Liver (tissue), 9 donors: ENCODE results near the gene PCDHGA9. TPM values are rescaled to one million over a fixed set of nuclear protein-coding genes. Genes with fewer than 3 reads are reported as not detected.
A peak's percentile ranks its signal among the peaks of the same experiment; 100 is the strongest.

Experiments
- DNase-seq: peaks from one replicate; pipeline ENCODE4 v3.0.0-alpha.2; 2017; ENCODE audit warnings: low spot score
- H3K27ac ChIP-seq, 2 donors: one replicate each; pipeline ENCODE4 v1.7.0; 2013; ENCODE audit warnings: inconsistent platforms in 2 of 2, low read length in 2 of 2, control low read depth in 1 of 2, low read depth in 1 of 2, mild to moderate bottlenecking in 1 of 2
- H3K27me3 ChIP-seq, 4 donors: one replicate each; pipeline versions ENCODE4 v1.6.1 to v1.7.0; 2013; ENCODE audit warnings: low read length in 3 of 4, inconsistent platforms in 1 of 4, mild to moderate bottlenecking in 1 of 4, moderate library complexity in 1 of 4; ENCODE audit not compliant: control insufficient read depth in 4 of 4, insufficient read depth in 4 of 4
- H3K36me3 ChIP-seq, 4 donors: one replicate each; pipeline versions ENCODE4 v1.6.1 to v1.7.0; 2013; ENCODE audit warnings: low read length in 3 of 4, mild to moderate bottlenecking in 3 of 4, low read depth in 1 of 4, moderate library complexity in 1 of 4; ENCODE audit not compliant: control insufficient read depth in 4 of 4, insufficient read depth in 3 of 4
- H3K4me1 ChIP-seq, 4 donors: one replicate each; pipeline versions ENCODE4 v1.6.1 to v1.7.0; 2013; ENCODE audit warnings: low read length in 3 of 4, mild to moderate bottlenecking in 3 of 4, moderate library complexity in 1 of 4; ENCODE audit not compliant: control insufficient read depth in 4 of 4, insufficient read depth in 4 of 4
- H3K4me3 ChIP-seq, 3 donors: one replicate each; pipeline versions ENCODE4 v1.6.1 to v1.7.0; 2013; ENCODE audit warnings: low read length in 3 of 3, control low read depth in 1 of 3, low read depth in 1 of 3, mild to moderate bottlenecking in 1 of 3
- H3K9ac ChIP-seq, 2 donors: one replicate each; pipeline ENCODE4 v1.7.0; 2013; ENCODE audit warnings: low read length in 2 of 2, mild to moderate bottlenecking in 2 of 2, moderate library complexity in 2 of 2, control low read depth in 1 of 2, low read depth in 1 of 2
- H3K9me3 ChIP-seq, 4 donors: one replicate each; pipeline versions ENCODE4 v1.6.1 to v1.7.0; 2013; ENCODE audit warnings: low read length in 3 of 4; ENCODE audit not compliant: control insufficient read depth in 4 of 4
- ATF3 ChIP-seq: IDR thresholded peaks from 2 replicates; pipeline ENCODE4 v1.6.1; 2016; ENCODE audit warnings: antibody characterized with exemption
- CTCF ChIP-seq: fragments of 150-350 bp; IDR thresholded peaks from 2 replicates; pipeline ENCODE4 v1.5.1; 2017; ENCODE audit warnings: improper control_type of control experiment, low read depth, low read length; ENCODE audit not compliant: missing input control
- EGR1 ChIP-seq, 2 donors: IDR thresholded peaks; 2 replicates each; pipeline ENCODE4 v1.6.1; 2016 to 2018; ENCODE audit warnings: antibody characterized with exemption in 2 of 2, low read depth in 2 of 2
- FOXA1 ChIP-seq: IDR thresholded peaks from 2 replicates; pipeline ENCODE4 v1.6.1; 2016; ENCODE audit warnings: antibody characterized with exemption
- FOXA2 ChIP-seq: IDR thresholded peaks from 2 replicates; pipeline ENCODE4 v1.6.1; 2016; ENCODE audit warnings: antibody characterized with exemption
- GABPA ChIP-seq, 2 donors: IDR thresholded peaks in 1 of 2; conservative IDR thresholded peaks in 1 of 2; 2 replicates each; pipeline ENCODE4 v1.6.1; 2016; ENCODE audit warnings: antibody characterized with exemption in 2 of 2, mild to moderate bottlenecking in 1 of 2, moderate library complexity in 1 of 2
- HNF4A ChIP-seq, 2 donors: conservative IDR thresholded peaks; 2 replicates each; pipeline ENCODE4 v1.6.1; 2016; ENCODE audit warnings: antibody characterized with exemption in 2 of 2, mild to moderate bottlenecking in 2 of 2
- HNF4G ChIP-seq: IDR thresholded peaks from 2 replicates; pipeline ENCODE4 v1.6.1; 2016; ENCODE audit warnings: antibody characterized with exemption
- JUND ChIP-seq, 2 donors: IDR thresholded peaks; 2 replicates each; pipeline ENCODE4 v1.6.1; 2016; ENCODE audit warnings: antibody characterized with exemption in 2 of 2
- MAX ChIP-seq: IDR thresholded peaks from 2 replicates; pipeline ENCODE4 v1.6.1; 2016; ENCODE audit warnings: antibody characterized with exemption
- NR2F2 ChIP-seq: IDR thresholded peaks from 2 replicates; pipeline ENCODE4 v1.6.1; 2016; ENCODE audit warnings: antibody characterized with exemption
- RAD21 ChIP-seq, 2 donors: IDR thresholded peaks; 2 replicates each; pipeline ENCODE4 v1.6.1; 2016; ENCODE audit warnings: antibody characterized with exemption in 2 of 2, mild to moderate bottlenecking in 2 of 2
- REST ChIP-seq: IDR thresholded peaks from 2 replicates; pipeline ENCODE4 v1.6.1; 2016; ENCODE audit warnings: antibody characterized with exemption, mild to moderate bottlenecking
- RXRA ChIP-seq, 2 donors: IDR thresholded peaks; 2 replicates each; pipeline ENCODE4 v1.6.1; 2017 to 2018; ENCODE audit warnings: antibody characterized with exemption in 2 of 2, mild to moderate bottlenecking in 1 of 2
- SP1 ChIP-seq: IDR thresholded peaks from 2 replicates; pipeline ENCODE4 v1.6.1; 2018; ENCODE audit warnings: antibody characterized with exemption, mild to moderate bottlenecking
- TAF1 ChIP-seq: conservative IDR thresholded peaks from 2 replicates; pipeline ENCODE4 v1.6.1; 2016; ENCODE audit warnings: antibody characterized with exemption, mild to moderate bottlenecking
- YY1 ChIP-seq: IDR thresholded peaks from 2 replicates; pipeline ENCODE4 v1.6.1; 2016; ENCODE audit warnings: antibody characterized with exemption, mild to moderate bottlenecking
- ZBTB33 ChIP-seq: IDR thresholded peaks from 2 replicates; pipeline ENCODE4 v1.6.1; 2016; ENCODE audit warnings: antibody characterized with exemption
- WGBS: extraction: QIAGEN DNeasy Blood & Tissue Kit; methylation state at CpG from one replicate; pipeline ENCODE4 v1.1.7; 2013; 5-methylcytosine and 5-hydroxymethylcytosine counted together
- polyA plus RNA-seq, 2 donors: library from polyadenylated mRNA; stranded (reverse) in 1 of 2; unstranded in 1 of 2; fragments of 200-250 nt in 1 of 2; fragments of >200 nt in 1 of 2; fragmentation: Nextera tagmentation in 1 of 2; extraction: Ambion mirVana in 1 of 2; gene quantifications; one replicate each; pipeline versions ENCODE4 v1.2.1 to v1.2.3, GENCODE V29; 2013 to 2015
- total RNA-seq, 2 donors: library from RNA; depleted of rRNA; stranded (reverse); fragments of >200 nt; gene quantifications; one replicate each; pipeline ENCODE4 v1.2.3, GENCODE V29; 2014
- donor health status: healthy.
- donor health status: healthy.
- donor health status: healthy.
- donor health status: healthy.
- donor health status: healthy.

PCDHGA9 gene
- total and polyA plus RNA-seq, 4 donors, result 0.11 to 2.8 (median 0.57) TPM

- WGBS, result 87% methylated on average over 2 of the region's 2 CpGs
These were observed 34.6 kb downstream of the PCDHGA9 start for GRCh38 chr5:141437221-141437620.

GRCh38 chr5:141439411-141440141 lies 37.0 kb downstream of the PCDHGA9 start:
- no peak overlapping the region for H3K9ac ChIP-seq
- 67% methylated on average over 10 of the region's 10 CpGs for WGBS
- H3K36me3 ChIP-seq, result no peaks in the 10 kb centered on the region
- H3K9me3 ChIP-seq, result peaks cover 8 to 35% (median 13%) of the 10 kb centered on the region in 4 donors
- no peaks in the 10 kb centered on the region for H3K27me3 ChIP-seq
- no peaks in the 10 kb centered on the region for H3K4me1 ChIP-seq
- TF ChIP-seq NR2F2 (no peak), ZBTB33 (no peak), RAD21 (IDR thresholded peaks at IDR 0.05) (no peak), MAX (no peak), EGR1 (IDR thresholded peaks at IDR 0.05; ENCODE audit: low read depth in 2 of 2) (no peak), HNF4G (no peak), FOXA2 (no peak), ATF3 (no peak), SP1 (no peak), TAF1 (no peak), YY1 (no peak), CTCF (no peak), JUND (IDR thresholded peaks at IDR 0.05) (no peak), RXRA (IDR thresholded peaks at IDR 0.05) (no peak), HNF4A (conservative IDR thresholded peaks at IDR 0.05) (no peak), GABPA (IDR thresholded peaks at IDR 0.05 in 1 of 2, conservative IDR thresholded peaks at IDR 0.05 in 1 of 2) (no peak), FOXA1 (no peak), REST (no peak)
- H3K27ac ChIP-seq, result no peak overlapping the region
- peak overlapping the region in 1 of 3 donors; percentile 16 for H3K4me3 ChIP-seq
- no peak for DNase-seq

More at GRCh38 chr5:141437221-141437620, 34.6 kb downstream of the PCDHGA9 start:
- TF ChIP-seq GABPA (IDR thresholded peaks at IDR 0.05 in 1 of 2, conservative IDR thresholded peaks at IDR 0.05 in 1 of 2), result no peak
- H3K9me3 ChIP-seq, result peaks cover 8 to 50% (median 20%) of the 10 kb centered on the region in 4 donors
- DNase-seq, result no peak
- H3K4me3 ChIP-seq, result no peak overlapping the region
- no peaks in the 10 kb centered on the region for H3K27me3 ChIP-seq
- H3K9ac ChIP-seq, result no peak overlapping the region
- no peaks in the 10 kb centered on the region for H3K36me3 ChIP-seq
- H3K4me1 ChIP-seq, result no peaks in the 10 kb centered on the region
- no peak overlapping the region for H3K27ac ChIP-seq
